GM21390 (cell line): ENCODE results near the gene PALM3.
"Not testable (repeated sequence)": the region's sequence is repeated elsewhere in the genome, so short reads cannot be mapped to it uniquely, and the experiment has no call there.

Experiments
- ATAC-seq: cut with Tn5 transposase; IDR thresholded peaks from one replicate; pipeline ENCODE4 v1.9.1; 2021; ENCODE audit not compliant: unreplicated experiment

Gene PALM3

DNA sequence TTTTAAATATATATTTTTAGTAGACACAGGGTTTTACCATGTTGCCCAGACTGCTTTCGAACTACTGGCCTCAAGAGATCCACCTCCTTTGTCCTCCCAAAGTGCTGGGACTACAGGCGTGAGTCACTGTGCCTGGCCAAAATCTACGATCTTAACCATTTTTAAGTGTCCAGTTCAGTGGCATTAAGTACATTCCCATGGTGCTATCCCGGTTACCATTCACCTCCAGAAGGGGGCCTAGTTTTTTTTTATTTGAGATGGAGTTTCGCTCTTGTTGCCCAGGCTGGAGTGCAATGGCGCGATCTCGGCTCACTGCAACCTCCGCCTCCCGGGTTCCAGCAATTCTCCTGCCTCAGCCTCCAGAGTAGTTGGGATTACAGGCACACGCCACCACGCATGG lies 26.7 kb downstream of the PALM3 start:
- not testable (repeated sequence) for ATAC-seq

GRCh38 chr19:14033946-14034345 lies 27.9 kb downstream of the PALM3 start:
- no peak for ATAC-seq

DNA sequence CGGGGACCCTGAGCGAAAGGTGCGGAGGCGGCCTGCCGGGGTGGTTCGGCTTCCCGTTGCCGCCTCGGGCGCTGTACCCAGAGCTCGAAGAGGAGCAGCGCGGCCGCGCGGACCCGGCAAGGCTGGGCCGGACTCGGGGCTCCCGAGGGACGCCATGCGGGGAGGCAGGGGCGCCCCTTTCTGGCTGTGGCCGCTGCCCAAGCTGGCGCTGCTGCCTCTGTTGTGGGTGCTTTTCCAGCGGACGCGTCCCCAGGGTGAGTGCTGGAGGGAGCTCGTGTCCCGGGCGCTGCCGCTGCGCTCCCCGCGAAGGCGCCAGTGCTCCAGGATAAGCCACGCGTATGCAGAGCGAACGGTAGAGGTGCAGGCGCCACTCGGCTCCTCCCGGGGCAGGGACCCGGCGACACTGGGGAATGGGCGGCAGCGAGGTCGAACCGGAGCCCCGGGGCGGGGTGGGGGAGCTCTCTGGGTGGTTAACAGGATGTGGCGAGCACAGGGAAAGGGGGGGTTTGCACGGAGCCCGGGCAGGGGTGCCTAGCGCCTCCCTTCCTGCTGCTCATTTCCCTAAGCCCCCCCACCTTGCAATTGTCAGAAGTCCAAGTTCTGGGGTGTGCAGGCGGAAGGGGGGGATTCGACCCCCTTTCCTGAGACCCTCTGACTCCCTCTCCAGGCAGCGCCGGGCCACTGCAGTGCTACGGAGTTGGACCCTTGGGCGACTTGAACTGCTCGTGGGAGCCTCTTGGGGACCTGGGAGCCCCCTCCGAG lies 30.0 kb downstream of the PALM3 start, which contains the start of gene IL27RA:
Gene IL27RA, plus strand, starts transcription at position 44 of the 762 bp plus-strand sequence. Its CDS starts 111 bp downstream, at position 155.
- no peak for ATAC-seq

DNA sequence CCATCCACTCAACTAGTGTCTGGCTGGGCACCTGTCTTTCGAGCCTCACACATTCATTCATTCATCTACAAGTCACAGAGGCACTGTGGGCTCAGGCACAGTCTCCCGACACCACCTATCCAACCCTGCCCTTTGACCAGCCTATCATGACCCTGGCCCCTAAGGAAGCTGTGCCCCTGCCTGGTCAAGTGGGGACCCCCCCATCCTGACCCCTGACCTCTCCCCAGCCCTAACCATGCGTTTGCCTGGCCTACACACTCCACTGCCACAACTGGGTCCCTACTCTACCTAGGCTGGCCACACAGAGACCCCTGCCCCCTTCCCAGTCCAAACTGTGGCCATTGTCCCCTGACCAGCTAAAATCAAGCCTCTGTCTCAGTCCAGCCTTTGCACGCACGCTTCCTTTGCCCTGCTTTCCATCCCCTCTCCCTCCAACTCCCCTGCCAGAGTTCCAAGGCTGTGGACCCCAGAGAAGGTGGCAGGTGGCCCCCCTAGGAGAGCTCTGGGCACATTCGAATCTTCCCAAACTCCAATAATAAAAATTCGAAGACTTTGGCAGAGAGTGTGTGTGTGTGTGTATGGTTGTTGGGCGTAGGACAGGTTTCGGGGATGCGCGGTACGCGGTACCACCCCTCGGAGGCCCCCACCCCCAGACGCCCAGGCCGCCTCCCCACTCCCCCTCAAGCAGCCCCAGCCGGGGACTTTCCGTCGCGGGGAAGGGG lies 30.7 kb downstream of the PALM3 start:
- no peak for ATAC-seq

DNA sequence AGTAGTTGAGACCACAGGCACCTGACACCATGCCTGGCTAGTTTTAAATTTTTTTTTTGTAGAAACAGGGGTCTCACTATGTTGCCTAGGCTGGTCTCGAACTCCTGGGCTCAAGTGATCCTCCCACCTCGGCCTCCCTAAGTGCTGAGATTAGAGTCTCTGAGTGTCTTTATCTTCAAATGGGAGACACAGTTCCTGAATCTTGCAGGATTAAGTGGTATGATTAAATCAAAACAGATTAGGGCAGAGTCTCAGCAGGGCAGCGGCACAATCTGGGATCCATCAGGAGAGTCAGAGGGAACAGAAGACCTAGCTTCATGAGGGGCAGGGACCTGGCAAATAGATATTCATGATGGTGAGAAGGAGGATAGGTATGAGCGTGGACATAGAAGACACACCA lies 33.0 kb downstream of the PALM3 start:
- no peak for ATAC-seq

DNA sequence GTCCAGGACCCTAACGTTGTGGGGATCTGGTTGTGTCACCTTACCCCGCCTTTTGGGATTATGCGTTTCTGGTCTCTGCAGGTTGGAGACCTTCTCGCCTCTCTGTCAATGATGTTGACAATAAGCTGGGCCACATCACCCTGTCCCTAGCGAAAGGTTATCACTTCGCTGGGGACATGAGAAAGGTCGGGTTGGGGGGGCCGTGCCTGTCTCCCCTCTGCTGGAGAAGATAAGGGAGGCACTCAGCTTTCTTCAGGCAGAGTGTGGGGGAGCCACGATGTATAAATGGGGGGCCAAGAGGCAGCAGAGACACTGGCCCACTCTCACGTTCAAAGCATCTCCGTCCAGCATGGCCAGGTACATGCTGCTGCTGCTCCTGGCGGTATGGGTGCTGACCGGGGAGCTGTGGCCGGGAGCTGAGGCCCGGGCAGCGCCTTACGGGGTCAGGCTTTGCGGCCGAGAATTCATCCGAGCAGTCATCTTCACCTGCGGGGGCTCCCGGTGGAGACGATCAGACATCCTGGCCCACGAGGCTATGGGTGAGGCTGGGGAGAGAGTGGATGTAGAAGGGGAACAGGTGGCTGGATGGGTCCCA lies 33.9 kb downstream of the PALM3 start, which contains the start of gene RLN3:
Gene RLN3, plus strand, starts transcription at position 293 of the 595 bp plus-strand sequence. Its CDS starts 57 bp downstream, at position 350.
- ATAC-seq: no peak

- not testable (repeated sequence) for ATAC-seq
Observed at GRCh38 chr19:14026652-14027192, 35.2 kb downstream of the PALM3 start.

DNA sequence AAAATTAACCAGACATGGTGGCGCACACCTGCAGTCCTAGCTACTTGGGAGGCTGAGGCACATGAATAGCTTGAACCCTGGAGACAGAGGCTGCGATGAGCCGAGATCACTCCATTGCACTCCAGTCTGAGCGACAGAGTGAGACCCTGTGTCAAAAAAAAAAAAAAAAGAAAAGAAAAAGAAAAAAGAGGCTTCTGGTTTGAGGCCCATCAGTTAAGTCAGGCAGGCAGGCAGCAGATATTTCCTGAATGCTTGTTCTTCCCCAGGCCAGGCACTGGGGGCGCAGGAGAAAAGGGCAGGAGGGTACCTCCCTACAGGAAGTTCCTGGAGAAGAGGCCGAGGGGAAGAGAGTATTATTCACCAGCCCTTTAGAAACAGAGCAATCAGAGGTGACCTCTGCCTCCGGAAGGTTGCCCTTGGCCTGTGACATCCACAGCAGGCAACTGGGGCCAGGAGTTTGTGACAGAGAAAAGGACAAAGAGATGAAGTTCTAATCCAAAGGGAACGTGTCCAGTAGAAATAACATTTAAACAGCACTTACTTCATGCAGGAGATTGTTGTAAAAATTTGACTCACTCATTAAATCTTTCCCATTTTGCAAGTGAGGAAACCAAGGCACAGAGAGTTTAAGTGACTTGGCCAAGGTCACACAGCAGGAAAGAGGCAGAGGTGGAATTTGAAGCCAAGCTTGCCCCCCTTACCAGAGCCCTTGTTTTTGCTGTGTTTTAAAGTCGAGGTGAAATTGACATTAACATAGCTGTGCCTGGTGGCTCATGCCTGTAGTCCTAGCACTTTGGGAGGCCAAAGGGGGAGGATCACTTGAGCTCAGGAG lies 38.3 kb downstream of the PALM3 start:
- no peak for ATAC-seq

DNA sequence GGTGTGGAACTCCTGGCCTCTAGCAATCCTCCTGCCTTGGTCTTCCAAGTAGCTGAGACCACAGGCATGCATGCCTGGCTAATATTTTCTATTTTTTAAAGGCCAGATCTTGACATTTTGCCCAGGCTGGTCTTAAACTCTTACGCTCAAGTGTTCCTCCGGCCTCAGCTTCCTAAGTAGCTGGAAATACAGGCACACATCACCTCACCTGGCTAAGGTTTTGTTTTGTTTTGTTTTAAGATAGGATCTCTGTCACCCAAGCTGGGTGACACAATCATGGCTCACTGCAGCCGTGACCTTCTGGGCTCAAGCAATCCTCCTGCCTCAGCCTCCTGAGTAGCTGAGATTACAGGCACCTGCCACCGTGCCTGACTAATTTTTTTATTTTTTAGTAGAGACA lies 39.4 kb downstream of the PALM3 start:
- no peak for ATAC-seq

- ATAC-seq: no peak
Observed at GRCh38 chr19:14021474-14021873, 40.4 kb downstream of the PALM3 start.

DNA sequence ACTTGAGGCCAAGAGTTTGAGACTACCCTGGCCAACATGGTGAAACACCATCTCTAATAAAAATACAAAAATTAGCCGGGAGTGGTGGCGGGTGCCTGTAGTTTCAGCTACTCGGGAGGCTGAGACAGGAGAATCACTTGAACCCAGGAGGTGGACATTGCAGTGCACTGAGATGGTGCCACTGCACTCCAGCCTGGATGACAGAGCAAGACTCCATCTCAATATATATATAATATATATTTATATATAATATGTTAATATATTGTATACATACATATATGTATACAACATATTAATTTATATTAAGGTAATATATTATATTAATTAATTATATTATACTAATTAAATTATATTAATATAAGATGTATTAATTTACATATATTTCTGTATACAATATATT lies 42.1 kb downstream of the PALM3 start:
- ATAC-seq: not testable (repeated sequence)

DNA sequence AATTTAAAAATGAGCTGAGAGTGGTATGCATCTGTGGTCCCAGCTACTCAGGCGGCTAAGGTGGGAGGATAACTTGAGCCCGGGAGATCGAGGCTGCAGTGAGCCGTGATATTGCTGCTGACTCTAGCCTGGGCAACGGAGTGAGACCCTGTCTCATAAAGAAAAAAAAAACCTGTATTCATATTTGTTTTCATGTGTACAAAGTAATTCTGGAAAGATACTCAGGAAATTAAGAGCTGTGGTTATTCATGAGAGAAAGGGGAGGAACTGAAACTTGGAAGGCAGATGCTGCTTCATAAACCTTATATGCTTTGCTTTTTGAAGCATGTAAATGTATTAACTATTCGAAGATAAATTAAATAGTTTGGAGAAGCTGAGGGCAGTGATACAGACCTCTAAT lies 42.8 kb downstream of the PALM3 start:
- no peak for ATAC-seq

GRCh38 chr19:14015524-14016035 lies 46.3 kb downstream of the PALM3 start:
- peak; percentile 76 for ATAC-seq

GRCh38 chr19:14012378-14012915 lies 49.4 kb downstream of the PALM3 start:
- ATAC-seq: no peak

DNA sequence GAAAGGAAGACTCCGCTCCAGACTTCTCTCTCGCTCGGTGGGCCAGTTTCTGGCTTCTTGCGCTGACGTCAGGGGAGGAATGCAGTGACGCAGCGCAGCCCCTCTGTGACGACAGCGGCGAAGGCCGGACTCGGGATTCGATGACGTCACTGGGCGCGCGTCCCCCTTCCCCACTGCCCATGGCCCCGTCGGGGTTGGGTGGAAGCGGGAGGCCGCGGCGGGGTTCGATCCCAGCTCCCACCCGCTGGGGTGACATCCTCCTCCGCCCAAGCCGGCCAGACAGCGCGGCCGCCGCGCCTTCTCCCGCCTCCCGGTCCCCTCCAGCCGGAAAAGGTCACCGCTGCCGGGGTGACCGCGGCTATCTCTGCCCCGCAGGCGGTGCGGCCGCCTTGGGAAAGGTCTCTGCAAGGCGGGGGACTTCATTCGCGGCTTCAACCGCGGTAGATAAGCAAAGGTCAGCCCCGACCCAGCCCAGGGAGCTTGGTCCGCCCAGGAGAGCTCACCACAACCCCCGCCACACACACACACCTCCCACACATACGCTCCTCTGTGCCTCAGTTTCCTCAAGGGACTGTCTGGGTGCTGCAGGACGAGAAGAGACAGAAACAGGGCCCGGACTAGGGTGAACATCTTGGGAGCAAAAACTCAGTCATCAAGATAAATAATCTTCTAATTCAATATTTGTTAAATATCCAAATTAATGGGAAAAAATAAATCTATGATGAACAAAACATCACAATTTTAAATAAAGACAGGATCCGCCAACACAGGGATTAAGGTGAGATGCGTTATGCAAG lies 54.9 kb downstream of the PALM3 start:
- peak; percentile 22 for ATAC-seq

DNA sequence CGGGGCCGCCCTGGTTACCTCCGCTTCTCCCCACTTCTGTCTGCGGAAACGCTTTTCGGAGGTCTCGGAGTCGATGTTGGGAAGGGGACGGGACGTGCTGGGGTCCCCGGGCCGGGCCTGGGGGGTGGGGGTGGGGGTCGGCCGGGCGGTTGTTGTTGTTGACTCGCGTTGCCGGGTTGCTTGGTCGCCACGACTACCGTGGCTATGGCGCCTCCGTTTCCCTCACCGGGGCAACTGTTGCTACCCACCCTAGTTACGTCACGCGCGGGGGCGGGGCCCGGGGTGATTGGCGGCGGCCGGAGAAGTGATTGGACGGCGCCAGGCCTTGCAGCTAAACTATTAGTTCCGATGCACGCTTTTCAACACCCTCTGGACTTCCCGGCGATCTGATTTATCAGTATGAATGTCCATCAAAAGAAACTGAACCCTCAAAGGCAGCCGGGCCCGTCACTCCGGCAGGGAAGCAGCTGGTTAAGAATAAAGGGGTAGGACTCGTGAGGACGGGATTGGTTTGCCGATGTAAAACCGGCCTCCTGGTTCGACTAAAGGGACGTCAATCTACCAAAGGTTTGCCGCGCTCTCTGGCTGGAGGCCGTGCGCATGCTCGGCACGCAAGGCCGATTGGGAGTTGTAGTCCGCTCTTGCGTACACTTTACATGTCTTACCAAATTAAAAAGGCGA lies 55.7 kb downstream of the PALM3 start, which contains the start of gene RFX1:
Gene RFX1, minus strand, starts transcription at position 236 of the 681 bp plus-strand sequence. CDS start 12,477 bp downstream, outside the sequence.
- ATAC-seq: peak; percentile 72

DNA sequence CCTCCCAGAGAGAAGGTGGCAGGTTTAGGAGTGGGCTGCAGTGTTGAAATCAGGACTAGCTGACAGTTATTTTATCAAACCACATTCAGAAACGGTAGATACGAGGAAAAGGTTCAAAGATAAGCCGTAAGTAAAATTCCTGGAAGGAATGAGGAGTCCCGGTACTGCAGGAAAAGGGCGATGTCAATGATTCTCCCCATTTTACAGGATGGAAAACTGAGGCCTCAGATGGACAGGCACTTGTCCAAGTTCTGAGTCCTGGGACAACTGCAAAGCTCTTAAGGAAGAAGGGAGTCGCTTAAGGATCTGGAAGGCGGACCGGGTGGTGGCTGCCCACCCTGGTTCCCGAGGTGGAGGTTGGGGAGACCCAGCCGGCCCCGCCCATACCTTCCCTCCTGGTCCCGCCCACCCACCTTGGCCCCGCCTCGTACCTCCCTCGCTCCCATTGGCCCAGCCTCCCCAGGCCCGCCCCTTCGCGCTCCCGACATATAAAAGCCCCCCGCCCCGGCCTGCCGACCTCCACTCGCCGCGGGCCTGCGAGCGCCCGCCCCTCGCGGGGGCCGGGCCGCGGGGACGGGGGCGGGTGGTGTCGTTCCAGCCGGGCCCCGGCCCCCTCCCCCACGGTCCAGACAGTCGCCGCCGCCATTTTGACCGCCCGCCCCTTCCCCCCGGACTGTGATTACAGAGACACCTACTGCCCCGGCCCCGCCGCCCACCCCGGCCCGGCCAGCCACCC lies 56.4 kb downstream of the PALM3 start:
- ATAC-seq: peak; percentile 34
